ENCODE measurements around the gene DPYSL5. TPM values are rescaled to one million over a fixed set of nuclear protein-coding genes. Genes with fewer than 3 reads are reported as not detected.
"Not testable (repeated sequence)": the region's sequence is repeated elsewhere in the genome, so short reads cannot be mapped to it uniquely, and the experiment has no call there.

DPYSL5 gene
- total and polyA plus RNA-seq, 3 donors from 2014 or later, result 2.8 to 22.3 (median 5.5) TPM

GRCh38 chr2:26916128-26916692 lies 68.3 kb downstream of the DPYSL5 start:
- H3K4me1 ChIP-seq, result peaks cover 5% of the 10 kb centered on the region
- DNase-seq, result no peak
- H3K27me3 ChIP-seq, result no peaks in the 10 kb centered on the region

GRCh38 chr2:26917135-26917836 lies 69.4 kb downstream of the DPYSL5 start:
- no peaks in the 10 kb centered on the region for H3K36me3 ChIP-seq (ENCODE audit: low read depth, missing control alignments)
- TF ChIP-seq, protein P1, sequence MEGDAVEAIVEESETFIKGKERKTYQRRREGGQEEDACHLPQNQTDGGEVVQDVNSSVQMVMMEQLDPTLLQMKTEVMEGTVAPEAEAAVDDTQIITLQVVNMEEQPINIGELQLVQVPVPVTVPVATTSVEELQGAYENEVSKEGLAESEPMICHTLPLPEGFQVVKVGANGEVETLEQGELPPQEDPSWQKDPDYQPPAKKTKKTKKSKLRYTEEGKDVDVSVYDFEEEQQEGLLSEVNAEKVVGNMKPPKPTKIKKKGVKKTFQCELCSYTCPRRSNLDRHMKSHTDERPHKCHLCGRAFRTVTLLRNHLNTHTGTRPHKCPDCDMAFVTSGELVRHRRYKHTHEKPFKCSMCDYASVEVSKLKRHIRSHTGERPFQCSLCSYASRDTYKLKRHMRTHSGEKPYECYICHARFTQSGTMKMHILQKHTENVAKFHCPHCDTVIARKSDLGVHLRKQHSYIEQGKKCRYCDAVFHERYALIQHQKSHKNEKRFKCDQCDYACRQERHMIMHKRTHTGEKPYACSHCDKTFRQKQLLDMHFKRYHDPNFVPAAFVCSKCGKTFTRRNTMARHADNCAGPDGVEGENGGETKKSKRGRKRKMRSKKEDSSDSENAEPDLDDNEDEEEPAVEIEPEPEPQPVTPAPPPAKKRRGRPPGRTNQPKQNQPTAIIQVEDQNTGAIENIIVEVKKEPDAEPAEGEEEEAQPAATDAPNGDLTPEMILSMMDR (IDR thresholded peaks at IDR 0.05), result no peak
- no peak for TF ChIP-seq POLR2A (IDR thresholded peaks at IDR 0.05)
- intact Hi-C loops (cut with DNase I; ENCODE audit: low total_unique reads), result no loop called here
- DNase-seq, result no peak
- H3K9me3 ChIP-seq, result no peaks in the 10 kb centered on the region
- no peak overlapping the region for H3K4me3 ChIP-seq
- 75 to 81% methylated on average over 5 of the region's 5 CpGs for WGBS, 2 donors
- H3K4me1 ChIP-seq, result peaks cover 5% of the 10 kb centered on the region
- no peak overlapping the region for H3K27ac ChIP-seq
- H3K27me3 ChIP-seq, result no peaks in the 10 kb centered on the region

More at GRCh38 chr2:26916128-26916692, 68.3 kb downstream of the DPYSL5 start:
- Histone ChIP-seq H3K4me3 (no peak overlapping the region), H3K36me3 (ENCODE audit: low read depth, missing control alignments) (no peaks in the 10 kb centered on the region), H3K27ac (no peak overlapping the region), H3K9me3 (no peaks in the 10 kb centered on the region)
- WGBS, 2 donors, result 84 to 88% methylated on average over 7 of the region's 7 CpGs
- no peak for TF ChIP-seq POLR2A (IDR thresholded peaks at IDR 0.05)
- TF ChIP-seq, protein P1 (IDR thresholded peaks at IDR 0.05), result no peak
- intact Hi-C loops (cut with DNase I; ENCODE audit: low total_unique reads), result no loop called here

- Histone ChIP-seq H3K27me3 (no peaks in the 10 kb centered on the region), H3K4me1 (peaks cover 4% of the 10 kb centered on the region), H3K9me3 (no peaks in the 10 kb centered on the region), H3K27ac (no peak overlapping the region), H3K36me3 (ENCODE audit: low read depth, missing control alignments) (no peaks in the 10 kb centered on the region), H3K4me3 (no peak overlapping the region)
- WGBS, 2 donors, result 84 to 85% methylated on average over 5 of the region's 5 CpGs
- TF ChIP-seq, protein P1 (IDR thresholded peaks at IDR 0.05), result no peak
- no peak for TF ChIP-seq POLR2A (IDR thresholded peaks at IDR 0.05)
- intact Hi-C loops (cut with DNase I; ENCODE audit: low total_unique reads), result no loop called here
- no peak for DNase-seq
These were observed 73.4 kb downstream of the DPYSL5 start for GRCh38 chr2:26921323-26921722.

- Histone ChIP-seq H3K27me3 (no peaks in the 10 kb centered on the region), H3K36me3 (ENCODE audit: low read depth, missing control alignments) (no peaks in the 10 kb centered on the region), H3K9me3 (no peaks in the 10 kb centered on the region), H3K27ac (no peak overlapping the region), H3K4me1 (peaks cover 4% of the 10 kb centered on the region), H3K4me3 (no peak overlapping the region)
- TF ChIP-seq, protein P1 (IDR thresholded peaks at IDR 0.05), result peak; percentile 25 to 48 (median 44)
- TF ChIP-seq POLR2A (IDR thresholded peaks at IDR 0.05), result no peak
- DNase-seq, result peak; percentile 64
- WGBS, 2 donors, result 33 to 48% methylated on average over 8 of the region's 8 CpGs
- intact Hi-C loops (cut with DNase I; ENCODE audit: low total_unique reads), result no loop called here
These were observed 74.7 kb downstream of the DPYSL5 start for GRCh38 chr2:26922405-26923188.

DNA sequence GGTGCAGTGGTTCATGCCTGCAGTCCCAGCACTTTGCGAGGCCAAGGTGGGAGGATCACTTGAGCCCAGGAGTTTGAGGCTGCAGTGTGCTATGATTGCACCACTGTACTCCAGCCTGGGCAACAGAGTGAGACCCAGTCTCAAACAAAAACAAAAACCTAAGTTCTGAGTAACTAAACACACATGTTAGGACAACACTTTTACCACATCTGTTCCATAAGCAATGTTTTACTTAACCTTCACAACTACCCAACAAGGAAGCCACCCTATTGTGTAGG lies 75.2 kb downstream of the DPYSL5 start:
- H3K27me3 ChIP-seq; H3K4me1 ChIP-seq; H3K4me3 ChIP-seq; H3K27ac ChIP-seq; intact Hi-C loops (cut with DNase I; ENCODE audit: low total_unique reads); DNase-seq; H3K36me3 ChIP-seq (ENCODE audit: low read depth, missing control alignments); H3K9me3 ChIP-seq: not testable (repeated sequence)
- 82 to 86% methylated on average over 1 of the region's 1 CpG for WGBS, 2 donors
